NCI-H146 treated with DMSO at 0.1 percent for 48 hours (cell line): ENCODE data around the gene EXOC3.
"Not testable (repeated sequence)": the region's sequence is repeated elsewhere in the genome, so short reads cannot be mapped to it uniquely, and the experiment has no call there.

ENCODE experiments used
- DNase-seq: peaks from one replicate; lab custom pipeline; 2025; ENCODE audit not compliant: unreplicated experiment; lab: John Stamatoyannopoulos, UW

EXOC3 gene

GRCh38 chr5:484556-484955 lies 41.6 kb downstream of the EXOC3 start:
- DNase-seq: no peak

- DNase-seq: no peak
These were observed 42.4 kb downstream of the EXOC3 start for GRCh38 chr5:485113-485945.

- DNase-seq: no peak
These were observed 43.0 kb downstream of the EXOC3 start for GRCh38 chr5:485946-486491.

GRCh38 chr5:486597-486996 lies 43.6 kb downstream of the EXOC3 start:
- DNase-seq: not testable (repeated sequence)

DNA sequence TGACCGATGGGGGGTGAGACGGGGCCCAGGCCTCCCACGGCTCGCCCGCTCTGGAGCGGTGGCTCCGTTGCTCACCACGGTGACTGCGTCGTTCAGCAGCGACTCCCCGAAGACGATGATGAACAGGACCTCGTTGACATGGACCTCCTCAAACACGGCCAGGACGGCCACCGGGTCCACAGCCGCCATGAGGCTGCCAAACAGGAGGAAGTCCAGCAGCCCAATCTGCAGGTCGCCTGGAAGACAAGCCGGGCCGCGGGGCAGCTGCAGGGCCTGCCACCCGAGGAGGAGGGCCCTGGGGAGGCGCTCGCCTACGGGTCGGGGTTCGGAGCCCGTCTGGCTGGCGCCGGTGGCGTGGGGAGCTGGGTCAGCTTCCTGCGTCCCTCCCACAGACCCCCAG lies 45.3 kb downstream of the EXOC3 start:
- DNase-seq: no peak

GRCh38 chr5:488744-489688 lies 46.0 kb downstream of the EXOC3 start:
- DNase-seq: no peak

DNA sequence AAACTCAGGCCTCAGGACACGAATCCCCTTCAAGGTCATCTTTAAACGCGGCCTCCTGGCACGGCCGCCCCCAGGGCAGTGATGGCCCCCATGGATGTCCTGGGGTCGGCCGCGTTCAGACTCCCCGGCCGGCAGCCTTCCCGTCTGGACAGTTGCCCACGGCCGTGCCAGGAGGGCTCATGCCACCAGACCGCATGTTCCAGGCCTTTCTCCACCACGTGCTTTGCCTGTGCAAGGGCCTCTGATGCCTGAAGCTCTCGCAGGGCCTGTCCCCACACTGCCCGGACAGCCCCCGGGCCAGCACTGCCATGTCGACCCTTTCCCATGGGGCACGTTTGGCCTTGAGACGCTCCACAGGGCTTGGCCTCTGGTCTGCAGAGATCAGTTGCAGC lies 46.7 kb downstream of the EXOC3 start:
- DNase-seq: no peak

DNA sequence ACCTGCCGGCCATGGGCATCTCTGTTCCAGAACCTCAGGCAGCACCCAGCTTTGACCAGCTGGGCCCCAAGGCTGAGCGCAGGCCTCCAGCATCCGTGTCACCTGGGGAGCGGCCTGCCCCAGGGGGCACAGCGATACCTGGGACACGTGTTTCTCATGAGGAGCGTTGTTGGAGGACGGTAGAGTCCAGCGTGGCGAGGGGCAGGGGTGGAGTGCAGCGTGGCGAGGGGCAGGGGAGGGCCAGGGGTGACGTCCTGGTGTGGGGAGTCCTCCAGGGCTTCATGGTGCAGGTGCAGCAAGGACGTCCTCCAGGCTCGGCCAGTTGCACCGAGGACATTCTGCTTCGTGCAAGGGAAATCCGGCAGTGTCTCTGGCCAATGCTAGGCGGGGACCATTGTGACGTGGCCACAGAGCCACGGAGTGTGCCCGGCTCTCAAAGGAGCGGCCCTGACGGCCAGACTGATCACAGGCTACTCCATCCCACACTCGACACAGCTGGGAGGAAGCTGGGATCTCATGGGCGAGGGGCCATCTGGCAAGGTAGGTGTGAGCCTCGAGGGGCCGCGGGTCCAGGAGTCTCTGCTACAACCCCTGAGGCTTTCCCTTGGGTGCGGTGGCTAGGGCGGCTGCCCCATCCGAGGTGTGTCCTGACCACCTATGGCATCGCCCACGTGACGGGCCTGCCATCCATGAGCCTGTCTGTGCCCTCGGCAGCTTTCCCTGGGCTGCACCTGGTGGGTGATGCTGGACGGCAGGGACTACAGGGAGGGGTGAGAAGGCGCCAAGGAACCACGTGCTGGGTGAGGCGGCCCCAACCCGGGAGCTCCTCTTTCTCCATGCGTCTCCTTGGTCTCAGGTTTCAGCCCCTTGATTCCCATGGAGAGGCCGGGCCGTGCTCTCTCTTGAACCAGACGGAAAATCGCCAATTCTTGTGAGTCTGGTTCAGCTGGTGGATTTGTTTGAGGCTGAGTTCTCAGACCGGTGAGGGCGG lies 47.4 kb downstream of the EXOC3 start:
- no peak for DNase-seq

GRCh38 chr5:491119-491855 lies 48.3 kb downstream of the EXOC3 start:
- DNase-seq: no peak

- no peak for DNase-seq
These were observed 48.8 kb downstream of the EXOC3 start for GRCh38 chr5:491856-492155.

DNA sequence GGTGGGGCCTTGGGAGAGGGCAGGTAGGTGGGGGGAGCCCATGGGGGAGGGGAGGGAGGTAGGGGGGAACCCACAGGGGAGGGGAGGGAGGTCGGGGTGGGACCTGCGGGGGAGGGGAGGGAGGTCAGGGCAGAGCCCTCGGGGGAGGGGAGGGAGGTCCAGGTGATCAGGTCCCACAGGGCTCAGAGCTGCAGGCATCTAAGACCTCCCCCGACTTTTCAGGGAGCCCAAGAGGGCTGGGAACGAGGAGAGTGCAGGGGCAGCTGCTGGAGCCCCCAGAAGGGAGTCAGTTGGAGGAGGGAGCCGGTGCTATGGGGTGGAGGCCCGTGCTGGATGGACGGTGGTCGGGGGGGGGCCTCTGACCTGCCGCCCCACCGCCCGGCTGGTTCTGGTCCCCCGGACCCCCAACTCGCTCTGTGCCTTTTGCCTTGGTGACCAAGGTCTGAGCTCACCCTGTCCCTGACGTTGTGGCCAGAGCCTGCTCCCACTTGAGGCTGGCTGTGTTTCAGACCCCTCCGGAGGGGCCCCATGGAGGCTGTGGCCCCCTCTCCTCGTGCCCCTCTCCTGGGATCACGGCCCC lies 49.4 kb downstream of the EXOC3 start:
- no peak for DNase-seq

- no peak for DNase-seq
These were observed 50.2 kb downstream of the EXOC3 start for GRCh38 chr5:493119-493701.

- no peak for DNase-seq
These were observed 50.8 kb downstream of the EXOC3 start for GRCh38 chr5:493758-494157.

DNA sequence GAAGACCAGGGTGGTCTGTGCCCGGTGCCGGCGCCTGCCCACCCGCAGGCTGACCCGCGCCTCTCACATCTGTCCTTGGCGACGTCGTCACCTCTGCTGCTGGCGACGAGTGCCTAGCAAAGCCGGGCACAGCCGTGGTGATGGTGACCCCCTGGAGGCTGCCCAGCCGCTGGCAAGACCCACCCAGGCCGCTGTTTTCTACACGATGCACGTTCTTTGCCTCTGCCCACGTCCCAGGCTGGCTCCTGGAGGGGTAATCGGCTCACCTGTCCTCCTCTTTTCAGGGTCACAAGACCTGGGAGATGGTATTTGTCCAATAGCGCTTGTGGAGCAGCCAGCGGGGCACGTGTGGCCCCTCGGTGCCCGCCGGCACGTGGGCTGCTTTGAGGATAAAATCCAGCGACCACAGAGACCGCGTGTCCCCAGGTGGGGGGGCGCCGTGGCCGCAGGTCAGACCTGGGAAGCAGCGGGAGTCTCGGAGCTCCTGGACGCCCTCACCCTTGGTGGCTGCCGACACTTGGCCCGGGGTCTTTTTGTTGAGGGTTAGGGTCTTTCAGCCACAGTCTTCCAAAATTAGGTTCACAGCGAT lies 51.8 kb downstream of the EXOC3 start:
- no peak for DNase-seq

DNA sequence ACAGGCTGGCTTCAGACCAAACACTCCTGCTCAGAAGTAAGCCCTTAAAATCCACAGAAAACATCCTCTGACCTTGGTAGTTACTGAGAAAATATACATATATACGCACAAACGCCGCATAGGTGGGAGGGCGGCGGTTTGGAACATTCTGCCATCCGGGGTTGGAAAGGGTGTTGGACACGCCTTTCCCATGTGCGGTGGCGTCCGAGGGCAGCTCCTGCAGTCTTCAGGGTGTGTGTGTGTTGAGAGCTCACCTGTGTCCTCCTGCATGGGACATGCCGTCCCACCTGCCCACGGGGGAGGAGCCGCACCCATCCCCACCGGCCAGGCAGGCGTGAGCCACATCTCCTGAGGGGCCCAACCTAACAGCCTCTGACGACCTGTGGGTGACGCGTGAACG lies 53.1 kb downstream of the EXOC3 start:
- no peak for DNase-seq

DNA sequence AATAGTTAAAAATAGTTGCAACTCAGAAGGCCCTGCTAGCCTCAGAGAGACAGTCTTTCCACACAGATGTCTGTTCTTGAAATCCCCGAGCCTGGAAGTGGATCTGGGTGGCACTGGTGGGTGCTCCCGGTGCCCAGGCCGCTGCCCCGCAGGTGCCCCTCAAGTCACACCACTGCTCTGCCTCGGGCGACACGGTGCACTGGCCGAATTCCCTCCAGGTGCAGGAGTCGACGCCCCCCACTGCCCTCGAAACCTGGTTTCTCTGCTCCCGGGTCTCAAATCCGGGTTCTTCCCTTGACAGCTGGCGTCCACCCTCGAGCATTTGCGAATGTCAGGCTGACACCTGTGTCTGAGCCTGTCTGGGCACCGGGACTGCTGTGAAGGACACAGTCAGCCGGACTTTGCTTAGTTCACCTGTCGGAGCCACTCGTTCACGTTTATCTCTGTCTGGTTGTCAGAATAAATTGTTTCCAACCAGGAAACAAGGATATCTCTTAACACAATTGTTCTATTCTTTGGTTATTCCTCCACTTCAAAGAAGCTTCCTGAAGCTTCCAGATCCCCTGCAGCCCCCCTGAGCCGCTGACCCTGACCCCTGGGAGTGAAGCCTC lies 54.2 kb downstream of the EXOC3 start:
- no peak for DNase-seq

DNA sequence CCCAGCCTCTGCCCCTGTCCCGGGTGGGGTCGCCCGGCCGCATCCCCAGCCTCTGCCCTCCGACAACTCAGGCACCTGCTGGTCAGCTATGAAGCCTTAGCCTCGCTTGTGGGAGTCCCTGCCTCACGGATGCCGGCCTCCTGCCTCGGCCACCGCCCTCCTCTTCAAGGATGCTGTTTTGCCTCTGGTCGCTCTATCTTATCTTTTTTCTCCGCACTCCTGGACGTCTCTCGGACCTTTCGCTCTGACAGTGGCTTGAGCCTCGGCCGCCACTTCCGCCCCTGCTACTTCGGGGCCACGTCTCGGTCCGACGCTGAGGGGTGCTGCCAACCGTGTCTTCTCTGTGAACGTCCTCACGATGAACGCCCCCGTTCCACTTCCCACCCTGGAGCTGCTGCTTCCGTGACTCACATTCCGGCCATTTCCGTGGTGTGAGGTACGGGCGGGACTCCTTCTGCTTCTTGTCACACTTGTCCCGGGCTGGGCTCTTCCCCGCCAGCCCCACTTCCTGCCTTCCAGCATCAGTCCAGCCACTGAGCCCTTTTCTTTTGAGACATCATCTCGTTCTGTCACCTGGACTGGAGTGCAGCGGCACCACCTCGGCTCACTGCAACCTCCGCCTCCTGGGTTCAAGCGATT lies 55.0 kb downstream of the EXOC3 start:
- no peak for DNase-seq
